Measurements from ENCODE around the gene DRAXIN. TPM values are rescaled to one million over a fixed set of nuclear protein-coding genes. Genes with fewer than 3 reads are reported as not detected.
A peak's percentile ranks its signal among the peaks of the same experiment; 100 is the strongest.

DRAXIN gene
- polyA plus RNA-seq, 1 donor (not counting 4 experiments of a cell fraction or from before 2014, with no cell fraction given) = not detected

DNA sequence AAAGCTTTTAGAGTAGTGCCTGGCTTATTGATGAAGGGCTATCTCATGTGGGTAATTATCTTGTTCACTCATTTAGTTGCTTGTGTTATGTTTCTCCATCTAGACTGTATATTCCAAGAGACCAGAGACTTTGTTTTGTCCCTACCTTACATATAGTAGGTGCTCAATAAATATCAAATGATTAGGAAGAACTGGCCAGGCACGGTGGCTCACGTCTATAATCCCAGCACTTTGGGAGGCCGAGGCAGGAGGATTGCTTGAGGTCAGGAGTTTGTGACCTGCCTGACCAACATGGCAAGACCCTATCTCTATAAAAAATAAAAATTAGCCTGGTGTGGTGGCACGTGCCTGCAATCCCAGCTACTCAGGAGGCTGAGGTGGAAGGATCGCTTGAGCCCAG, 46.2 kb upstream of the DRAXIN start:
- no peak for FAIRE-seq
- H3K4me2 ChIP-seq (ENCODE audit: control insufficient read depth, extremely low read depth, insufficient read depth, low read depth, low read length) = no peak overlapping the region
- peaks cover 0 to 5% of the 10 kb centered on the region in 2 experiments for H3K36me3 ChIP-seq (ENCODE audit: control insufficient read depth in 2 of 2, extremely low read depth in 1 of 2, insufficient read depth in 2 of 2, low read length in 2 of 2)
- no peak overlapping the region for H3K4me3 ChIP-seq (ENCODE audit: control insufficient read depth in 2 of 3, extremely low read depth in 1 of 3, insufficient read depth in 2 of 3, low read depth in 1 of 3, low read length in 3 of 3)
- no peak for DNase-seq (ENCODE audit: low read depth, low spot score)
- peaks cover 4% of the 10 kb centered on the region for H3K4me1 ChIP-seq (ENCODE audit: control insufficient read depth, extremely low read depth, insufficient read depth, low read length)
- H3K79me2 ChIP-seq (ENCODE audit: control insufficient read depth, insufficient read depth, low read length) = no peaks in the 10 kb centered on the region
- H2AFZ ChIP-seq (ENCODE audit: control insufficient read depth, low read length) = no peak overlapping the region
- no peaks in the 10 kb centered on the region for H3K9me1 ChIP-seq (ENCODE audit: control insufficient read depth, extremely low read depth, insufficient read depth, low read length)
- no peaks in the 10 kb centered on the region for H3K27me3 ChIP-seq (ENCODE audit: control insufficient read depth, extremely low read depth, insufficient read depth, low read length)
- H3K27ac ChIP-seq (ENCODE audit: control insufficient read depth, insufficient read depth, low read length) = no peak overlapping the region
- dilution Hi-C loops (cut with MboI; ENCODE audit: extremely low pct_ligation_motif_present, low sequenced_read_pairs) = no loop called here
- no peaks in the 10 kb centered on the region for H4K20me1 ChIP-seq (ENCODE audit: control insufficient read depth, extremely low read depth, insufficient read depth, low read length)
- H3K9me3 ChIP-seq (ENCODE audit: control insufficient read depth, low read depth, low read length) = no peaks in the 10 kb centered on the region
- TF ChIP-seq EZH2 (IDR thresholded peaks at IDR 0.05; ENCODE audit: low read length) = no peak
- TF ChIP-seq, protein P1, sequence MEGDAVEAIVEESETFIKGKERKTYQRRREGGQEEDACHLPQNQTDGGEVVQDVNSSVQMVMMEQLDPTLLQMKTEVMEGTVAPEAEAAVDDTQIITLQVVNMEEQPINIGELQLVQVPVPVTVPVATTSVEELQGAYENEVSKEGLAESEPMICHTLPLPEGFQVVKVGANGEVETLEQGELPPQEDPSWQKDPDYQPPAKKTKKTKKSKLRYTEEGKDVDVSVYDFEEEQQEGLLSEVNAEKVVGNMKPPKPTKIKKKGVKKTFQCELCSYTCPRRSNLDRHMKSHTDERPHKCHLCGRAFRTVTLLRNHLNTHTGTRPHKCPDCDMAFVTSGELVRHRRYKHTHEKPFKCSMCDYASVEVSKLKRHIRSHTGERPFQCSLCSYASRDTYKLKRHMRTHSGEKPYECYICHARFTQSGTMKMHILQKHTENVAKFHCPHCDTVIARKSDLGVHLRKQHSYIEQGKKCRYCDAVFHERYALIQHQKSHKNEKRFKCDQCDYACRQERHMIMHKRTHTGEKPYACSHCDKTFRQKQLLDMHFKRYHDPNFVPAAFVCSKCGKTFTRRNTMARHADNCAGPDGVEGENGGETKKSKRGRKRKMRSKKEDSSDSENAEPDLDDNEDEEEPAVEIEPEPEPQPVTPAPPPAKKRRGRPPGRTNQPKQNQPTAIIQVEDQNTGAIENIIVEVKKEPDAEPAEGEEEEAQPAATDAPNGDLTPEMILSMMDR (optimal IDR thresholded peaks at IDR 0.05 in 1 of 3, IDR thresholded peaks at IDR 0.05 in 1 of 3, conservative IDR thresholded peaks at IDR 0.05 in 1 of 3; ENCODE audit: extremely low read depth in 1 of 3, insufficient read depth in 2 of 3, low read length in 3 of 3) = no peak
- H3K9ac ChIP-seq (ENCODE audit: control insufficient read depth, extremely low read depth, insufficient read depth, low read length) = no peak overlapping the region

- H3K4me3 ChIP-seq (ENCODE audit: control insufficient read depth in 2 of 3, extremely low read depth in 1 of 3, insufficient read depth in 2 of 3, low read depth in 1 of 3, low read length in 3 of 3) = no peak overlapping the region
- no peaks in the 10 kb centered on the region for H3K9me3 ChIP-seq (ENCODE audit: control insufficient read depth, low read depth, low read length)
- H3K4me2 ChIP-seq (ENCODE audit: control insufficient read depth, extremely low read depth, insufficient read depth, low read depth, low read length) = no peak overlapping the region
- H3K27me3 ChIP-seq (ENCODE audit: control insufficient read depth, extremely low read depth, insufficient read depth, low read length) = no peaks in the 10 kb centered on the region
- H4K20me1 ChIP-seq (ENCODE audit: control insufficient read depth, extremely low read depth, insufficient read depth, low read length) = no peaks in the 10 kb centered on the region
- H3K4me1 ChIP-seq (ENCODE audit: control insufficient read depth, extremely low read depth, insufficient read depth, low read length) = peaks cover 4% of the 10 kb centered on the region
- TF ChIP-seq, protein P1 (optimal IDR thresholded peaks at IDR 0.05 in 1 of 3, IDR thresholded peaks at IDR 0.05 in 1 of 3, conservative IDR thresholded peaks at IDR 0.05 in 1 of 3; ENCODE audit: extremely low read depth in 1 of 3, insufficient read depth in 2 of 3, low read length in 3 of 3) = peak; percentile 71 to 82 (median 73)
- TF ChIP-seq EZH2 (IDR thresholded peaks at IDR 0.05; ENCODE audit: low read length) = no peak
- no peak overlapping the region for H3K27ac ChIP-seq (ENCODE audit: control insufficient read depth, insufficient read depth, low read length)
- H2AFZ ChIP-seq (ENCODE audit: control insufficient read depth, low read length) = no peak overlapping the region
- dilution Hi-C loops (cut with MboI; ENCODE audit: extremely low pct_ligation_motif_present, low sequenced_read_pairs) = no loop called here
- DNase-seq (ENCODE audit: low read depth, low spot score) = no peak
- H3K9me1 ChIP-seq (ENCODE audit: control insufficient read depth, extremely low read depth, insufficient read depth, low read length) = no peaks in the 10 kb centered on the region
- peaks cover 0 to 5% of the 10 kb centered on the region in 2 experiments for H3K36me3 ChIP-seq (ENCODE audit: control insufficient read depth in 2 of 2, extremely low read depth in 1 of 2, insufficient read depth in 2 of 2, low read length in 2 of 2)
- peak; percentile 34 for FAIRE-seq
- H3K79me2 ChIP-seq (ENCODE audit: control insufficient read depth, insufficient read depth, low read length) = no peaks in the 10 kb centered on the region
- no peak overlapping the region for H3K9ac ChIP-seq (ENCODE audit: control insufficient read depth, extremely low read depth, insufficient read depth, low read length)
Measured at GRCh38 chr1:11645670-11646265, 45.7 kb upstream of the DRAXIN start.
